Activated T-cell treated with anti-CD3 and anti-CD28 coated beads, Interleukin-2, amount 50 U/mL, for 1 hour (primary cell): Measurements from ENCODE around the gene KIF27.
"Not testable (repeated sequence)": the region's sequence is repeated elsewhere in the genome, so short reads cannot be mapped to it uniquely, and the experiment has no call there.

ENCODE experiments used
- DNase-seq: peaks from one replicate; pipeline ENCODE4 v3.0.0-alpha.2; 2020

The KIF27 gene

DNA sequence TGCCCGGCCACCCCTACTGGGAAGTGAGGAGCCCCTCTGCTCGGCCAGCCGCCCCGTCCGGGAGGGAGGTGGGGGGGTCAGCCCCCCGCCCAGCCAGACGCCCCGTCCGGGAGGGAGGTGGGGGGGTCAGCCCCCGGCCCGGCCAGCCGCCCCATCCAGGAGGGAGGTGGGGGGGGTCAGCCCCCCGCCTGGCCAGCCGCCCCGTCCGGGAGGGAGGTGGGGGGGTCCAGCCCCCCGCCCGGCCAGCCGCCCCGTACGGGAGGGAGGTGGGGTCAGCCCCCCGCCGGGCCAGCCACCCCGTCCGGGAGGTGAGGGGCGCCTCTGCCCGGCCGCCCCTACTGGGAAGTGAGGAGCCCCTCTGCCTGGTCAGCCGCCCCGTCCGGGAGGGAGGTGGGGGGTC lies 116.8 kb downstream of the KIF27 start:
- not testable (repeated sequence) for DNase-seq

DNA sequence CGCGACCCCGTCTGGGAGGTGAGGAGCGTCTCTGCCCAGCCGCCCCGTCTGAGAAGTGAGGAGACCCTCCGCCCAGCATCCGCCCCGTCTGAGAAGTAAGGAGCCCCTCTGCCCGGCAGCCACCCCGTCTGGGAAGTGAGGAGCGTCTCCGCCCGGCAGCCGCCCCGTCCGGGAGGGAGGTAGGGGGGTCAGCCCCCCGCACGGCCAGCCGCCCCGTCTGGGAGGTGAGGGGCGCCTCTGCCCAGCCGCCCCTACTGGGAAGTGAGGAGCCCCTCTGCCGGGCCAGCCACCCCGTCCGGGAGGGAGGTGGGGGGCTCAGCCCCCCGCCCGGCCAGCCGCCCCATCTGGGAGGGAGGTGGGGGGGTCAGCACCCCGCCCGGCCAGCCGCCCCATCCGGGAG lies 117.3 kb downstream of the KIF27 start:
- not testable (repeated sequence) for DNase-seq

DNA sequence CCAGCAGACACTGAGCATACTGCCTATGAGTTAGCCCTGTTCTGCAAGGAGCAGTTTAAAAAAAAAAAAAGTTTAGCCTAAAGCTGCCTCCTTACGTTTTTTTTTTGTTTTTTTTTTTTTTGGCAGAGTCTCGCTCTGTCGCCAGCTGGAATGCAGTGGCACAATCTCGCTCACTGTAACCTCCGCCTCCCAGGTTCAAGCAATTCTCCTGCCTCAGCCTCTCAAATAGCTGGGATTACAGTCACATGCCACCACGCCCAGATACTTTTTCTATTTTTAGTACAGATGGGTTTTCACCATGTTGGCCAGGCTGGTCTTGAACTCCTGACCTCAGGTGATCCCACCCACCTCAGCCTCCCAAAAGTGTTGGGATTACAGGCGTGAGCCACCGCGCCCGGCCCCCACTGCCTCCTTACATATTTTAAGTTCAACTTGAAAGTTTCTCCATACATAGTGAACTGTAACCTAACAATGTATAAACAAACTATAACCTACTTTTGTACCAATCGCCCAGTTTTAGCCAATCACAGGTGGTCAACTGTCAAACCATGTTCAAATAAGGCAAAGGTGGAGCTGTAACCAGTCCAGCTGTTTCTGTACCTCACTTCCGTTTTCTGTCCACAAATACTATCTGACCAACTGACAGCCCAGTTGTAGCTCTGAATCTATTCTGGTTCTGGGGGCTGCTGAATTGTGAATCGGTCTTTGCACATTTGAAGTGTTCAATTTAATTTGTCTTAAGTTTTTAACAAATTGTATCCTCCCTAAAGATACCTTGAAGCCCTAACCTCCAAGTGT lies 120.8 kb downstream of the KIF27 start:
- no peak for DNase-seq

DNA sequence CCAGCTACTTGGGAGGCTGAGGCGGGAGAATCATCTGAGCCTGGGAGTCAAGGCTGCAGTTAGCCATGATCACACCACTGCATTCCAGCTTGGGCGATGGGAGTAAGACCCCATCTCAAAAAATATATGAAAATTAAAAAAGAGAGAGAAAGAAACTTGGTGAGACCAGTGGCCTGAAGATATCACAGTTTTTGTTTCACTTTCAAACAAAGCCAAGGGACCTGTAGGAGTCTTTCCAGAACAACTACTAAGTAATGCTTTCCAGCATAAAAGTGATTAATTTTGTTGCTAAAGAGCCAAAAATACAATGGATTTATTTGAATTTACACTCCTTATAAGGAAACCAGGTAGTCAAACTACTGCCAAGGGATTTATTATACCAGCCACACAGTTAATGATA lies 127.2 kb downstream of the KIF27 start:
- DNase-seq: no peak

DNA sequence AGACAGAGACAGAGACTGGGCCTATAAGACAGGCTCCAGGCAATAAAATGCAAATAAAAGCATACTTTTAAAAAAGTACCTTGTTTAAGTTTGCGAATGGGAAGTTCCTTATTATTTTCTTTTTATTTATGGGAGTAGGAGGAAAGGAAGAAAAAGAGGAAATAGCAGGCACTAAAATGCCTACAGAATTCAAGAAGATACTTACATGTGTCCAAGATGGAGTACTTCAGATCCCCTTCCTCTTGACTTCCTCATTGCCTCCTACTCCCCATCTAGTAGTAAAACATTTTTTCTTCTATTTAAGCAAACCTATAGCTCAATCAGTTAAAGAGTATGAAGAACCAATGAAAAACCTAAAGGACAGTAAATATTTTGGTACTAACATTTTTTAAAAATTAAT lies 128.5 kb downstream of the KIF27 start:
- no peak for DNase-seq
